ENCODE measurements around the gene KRTAP17-1. TPM values are rescaled to one million over a fixed set of nuclear protein-coding genes. Genes with fewer than 3 reads are reported as not detected.

Gene KRTAP17-1
- total and polyA plus RNA-seq, 7 donors, result not detected

DNA sequence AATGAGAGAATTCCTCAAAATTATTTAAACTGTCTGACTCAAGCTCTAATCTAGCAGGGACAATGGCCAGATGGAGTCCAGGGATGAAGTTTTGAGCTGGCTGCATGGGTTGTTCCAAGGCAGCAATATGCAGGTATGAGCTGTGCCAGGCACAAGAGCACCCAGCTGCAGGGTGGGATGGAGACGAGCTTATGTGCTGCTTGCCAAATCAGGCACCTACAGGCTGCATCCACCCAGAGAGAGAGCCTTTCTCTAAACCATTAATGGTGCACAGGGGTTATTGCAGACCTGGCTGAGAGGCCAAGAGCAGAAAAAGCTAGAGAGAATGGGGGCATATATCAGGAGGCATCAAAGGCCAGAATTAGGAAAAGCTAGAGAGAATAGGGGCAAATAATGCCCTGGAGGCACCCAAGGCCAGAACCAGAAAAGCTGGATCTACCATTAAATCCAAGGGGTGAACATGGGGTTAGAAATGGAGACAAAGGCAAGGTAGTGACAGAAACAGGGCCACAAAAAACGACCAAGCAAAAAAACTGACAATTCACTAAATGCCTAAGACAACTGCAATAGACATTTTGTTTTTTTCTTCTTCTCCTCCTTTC, 24.2 kb upstream of the KRTAP17-1 start:
- no peaks in the 10 kb centered on the region for H3K27me3 ChIP-seq
- H3K36me3 ChIP-seq, result no peaks in the 10 kb centered on the region
- intact Hi-C loops (cut with DNase I), result no loop called here
- no peaks in the 10 kb centered on the region for H3K9me3 ChIP-seq
- no peak overlapping the region for H3K27ac ChIP-seq
- H3K4me3 ChIP-seq, result no peak overlapping the region
- no peak for DNase-seq
- WGBS, 2 donors, result 63 to 64% methylated on average over 2 of the region's 2 CpGs
- TF ChIP-seq POLR2A (IDR thresholded peaks at IDR 0.05) (no peak), POLR2AphosphoS5 (IDR thresholded peaks at IDR 0.05) (no peak), EP300 (IDR thresholded peaks at IDR 0.05) (no peak)
- TF ChIP-seq, protein P1, sequence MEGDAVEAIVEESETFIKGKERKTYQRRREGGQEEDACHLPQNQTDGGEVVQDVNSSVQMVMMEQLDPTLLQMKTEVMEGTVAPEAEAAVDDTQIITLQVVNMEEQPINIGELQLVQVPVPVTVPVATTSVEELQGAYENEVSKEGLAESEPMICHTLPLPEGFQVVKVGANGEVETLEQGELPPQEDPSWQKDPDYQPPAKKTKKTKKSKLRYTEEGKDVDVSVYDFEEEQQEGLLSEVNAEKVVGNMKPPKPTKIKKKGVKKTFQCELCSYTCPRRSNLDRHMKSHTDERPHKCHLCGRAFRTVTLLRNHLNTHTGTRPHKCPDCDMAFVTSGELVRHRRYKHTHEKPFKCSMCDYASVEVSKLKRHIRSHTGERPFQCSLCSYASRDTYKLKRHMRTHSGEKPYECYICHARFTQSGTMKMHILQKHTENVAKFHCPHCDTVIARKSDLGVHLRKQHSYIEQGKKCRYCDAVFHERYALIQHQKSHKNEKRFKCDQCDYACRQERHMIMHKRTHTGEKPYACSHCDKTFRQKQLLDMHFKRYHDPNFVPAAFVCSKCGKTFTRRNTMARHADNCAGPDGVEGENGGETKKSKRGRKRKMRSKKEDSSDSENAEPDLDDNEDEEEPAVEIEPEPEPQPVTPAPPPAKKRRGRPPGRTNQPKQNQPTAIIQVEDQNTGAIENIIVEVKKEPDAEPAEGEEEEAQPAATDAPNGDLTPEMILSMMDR (IDR thresholded peaks at IDR 0.05), result no peak
- no peaks in the 10 kb centered on the region for H3K4me1 ChIP-seq

DNA sequence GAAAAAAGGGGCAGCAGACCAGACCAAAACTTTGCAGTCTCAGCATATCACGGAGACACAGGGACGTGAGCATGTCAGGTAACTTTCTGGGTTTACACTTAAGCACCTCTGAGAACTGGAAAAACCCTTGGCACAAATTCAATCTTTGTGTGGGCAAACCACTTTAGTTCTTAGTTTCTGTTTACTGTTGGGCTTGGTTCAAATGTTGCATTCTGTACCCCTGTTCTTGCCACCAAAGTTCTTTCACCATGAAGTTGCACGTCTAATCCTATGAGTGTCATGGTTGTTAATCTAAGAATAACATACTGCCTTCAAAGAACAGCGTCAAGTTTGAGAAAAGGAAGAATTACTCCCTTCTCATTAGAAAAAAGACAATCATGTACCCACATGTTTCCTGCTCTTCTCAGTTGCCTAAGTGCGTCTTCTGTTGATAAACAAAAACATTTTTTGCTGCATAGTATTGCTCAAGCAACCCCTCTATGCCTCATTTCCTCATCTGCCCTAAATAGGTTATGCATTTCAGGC, 23.5 kb upstream of the KRTAP17-1 start:
- no peak overlapping the region for H3K27ac ChIP-seq
- no peaks in the 10 kb centered on the region for H3K9me3 ChIP-seq
- no peak for DNase-seq
- H3K36me3 ChIP-seq, result no peaks in the 10 kb centered on the region
- WGBS, 2 donors, result 43 to 46% methylated on average over 5 of the region's 5 CpGs
- TF ChIP-seq POLR2A (IDR thresholded peaks at IDR 0.05), result no peak
- no peaks in the 10 kb centered on the region for H3K27me3 ChIP-seq
- no peaks in the 10 kb centered on the region for H3K4me1 ChIP-seq
- intact Hi-C loops (cut with DNase I), result no loop called here
- H3K4me3 ChIP-seq, result no peak overlapping the region

DNA sequence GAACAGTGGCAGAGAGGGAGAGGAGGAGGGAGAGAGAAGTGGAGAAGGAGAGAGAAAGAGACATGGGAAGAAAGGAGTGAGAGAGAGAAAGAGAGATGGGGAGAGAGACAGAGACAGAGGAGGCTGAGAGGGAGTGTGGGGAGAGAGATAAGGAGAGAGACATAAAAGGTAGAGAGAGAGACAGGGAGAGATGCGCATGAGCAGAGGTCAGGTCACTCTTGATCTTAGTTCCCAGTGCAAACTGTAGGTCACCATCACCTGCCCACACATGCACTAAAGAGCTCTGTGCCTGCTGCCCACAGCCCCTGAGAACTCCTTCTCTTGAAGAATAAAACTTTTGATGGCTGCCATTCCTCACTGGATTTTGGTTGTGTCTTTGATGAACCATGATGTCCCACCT, 20.2 kb upstream of the KRTAP17-1 start:
- 88 to 98% methylated on average over 1 of the region's 1 CpG for WGBS, 2 donors

DNA sequence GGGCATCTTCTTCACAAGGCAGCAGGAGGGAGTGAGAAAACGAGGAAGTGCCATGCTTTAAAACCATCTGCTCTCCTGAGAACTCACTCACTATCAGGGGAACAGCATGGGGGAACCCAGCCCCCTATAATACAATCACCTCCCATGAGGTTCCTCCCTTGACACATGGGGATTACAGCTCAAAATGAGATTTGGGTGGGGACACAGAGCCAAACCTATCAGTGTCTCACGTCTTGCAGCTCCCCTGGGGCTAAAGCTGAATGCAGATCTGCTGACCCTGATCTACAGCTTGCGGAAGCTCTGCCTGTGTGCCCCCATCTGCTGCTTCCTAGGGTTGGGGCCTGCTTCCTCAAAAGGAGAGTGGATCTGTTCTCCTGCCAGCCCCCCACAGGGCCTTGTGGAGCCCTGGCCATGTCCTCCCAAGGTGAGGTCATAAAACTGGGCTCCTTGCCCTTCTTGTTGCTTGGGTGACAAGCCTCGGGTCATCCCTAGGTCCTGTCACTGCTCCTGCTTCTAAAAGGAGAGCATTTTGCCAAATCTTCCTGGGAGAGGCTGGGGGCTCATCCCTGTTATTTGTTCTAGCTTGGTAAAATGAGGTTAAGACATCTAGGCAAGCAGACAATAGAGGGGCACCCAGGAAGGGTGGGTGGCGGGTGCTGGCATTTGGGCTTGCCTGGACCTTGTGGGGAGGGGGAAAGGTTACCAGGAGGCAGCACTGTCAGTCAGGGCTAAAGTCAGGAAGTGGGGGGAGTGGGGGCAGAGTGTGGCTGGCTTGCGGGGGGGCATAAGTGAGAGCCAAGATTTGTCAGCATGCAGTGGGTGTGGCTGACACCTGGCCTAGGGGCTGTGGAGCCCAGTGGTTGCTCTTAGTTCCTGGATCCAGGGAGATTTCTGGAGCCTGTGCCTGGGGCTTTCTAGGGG, 19.1 kb upstream of the KRTAP17-1 start:
- H3K9me3 ChIP-seq, result no peaks in the 10 kb centered on the region
- H3K4me1 ChIP-seq, result no peaks in the 10 kb centered on the region
- intact Hi-C loops (cut with DNase I), result no loop called here
- 76 to 79% methylated on average over 6 of the region's 6 CpGs for WGBS, 2 donors
- DNase-seq, result no peak
- no peaks in the 10 kb centered on the region for H3K27me3 ChIP-seq
- no peaks in the 10 kb centered on the region for H3K36me3 ChIP-seq
- no peak overlapping the region for H3K4me3 ChIP-seq
- TF ChIP-seq POLR2AphosphoS5 (IDR thresholded peaks at IDR 0.05) (no peak), POLR2A (IDR thresholded peaks at IDR 0.05) (no peak), EP300 (IDR thresholded peaks at IDR 0.05) (no peak)
- TF ChIP-seq, protein P1 (IDR thresholded peaks at IDR 0.05), result no peak
- H3K27ac ChIP-seq, result no peak overlapping the region

More for the DNA sequence above, 20.2 kb upstream of the KRTAP17-1 start:
- Histone ChIP-seq H3K36me3 (no peaks in the 10 kb centered on the region), H3K27me3 (no peaks in the 10 kb centered on the region), H3K27ac (no peak overlapping the region), H3K4me3 (no peak overlapping the region), H3K9me3 (no peaks in the 10 kb centered on the region), H3K4me1 (no peaks in the 10 kb centered on the region)
- intact Hi-C loops (cut with DNase I), result no loop called here
- no peak for TF ChIP-seq POLR2A (IDR thresholded peaks at IDR 0.05)
- no peak for TF ChIP-seq POLR2AphosphoS5 (IDR thresholded peaks at IDR 0.05)
- TF ChIP-seq, protein P1 (IDR thresholded peaks at IDR 0.05), result no peak
- no peak for TF ChIP-seq EP300 (IDR thresholded peaks at IDR 0.05)
- no peak for DNase-seq

DNA sequence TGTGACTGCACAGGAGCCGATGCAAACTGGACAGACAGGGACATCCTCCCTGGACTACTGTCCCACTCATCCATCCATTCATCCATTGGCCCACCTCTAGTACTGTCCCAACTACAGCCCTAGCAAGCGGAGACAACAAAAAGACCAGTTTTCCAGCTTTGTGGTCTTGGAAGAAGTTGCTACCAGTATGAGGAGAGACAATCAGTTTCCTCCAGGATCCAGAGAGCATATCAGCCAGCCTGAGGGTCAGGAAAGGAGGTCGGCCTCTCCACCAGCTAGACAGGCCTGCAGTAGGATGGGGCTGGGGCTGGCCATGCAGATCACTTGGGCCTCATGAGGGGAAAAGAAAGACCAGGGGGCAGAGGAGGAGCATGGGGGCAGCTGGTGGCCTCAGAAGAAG, 18.3 kb upstream of the KRTAP17-1 start:
- H3K27ac ChIP-seq, result no peak overlapping the region
- no peaks in the 10 kb centered on the region for H3K9me3 ChIP-seq
- intact Hi-C loops (cut with DNase I), result no loop called here
- H3K36me3 ChIP-seq, result no peaks in the 10 kb centered on the region
- no peak for TF ChIP-seq POLR2AphosphoS5 (IDR thresholded peaks at IDR 0.05)
- TF ChIP-seq EP300 (IDR thresholded peaks at IDR 0.05), result no peak
- no peak for TF ChIP-seq POLR2A (IDR thresholded peaks at IDR 0.05)
- TF ChIP-seq, protein P1 (IDR thresholded peaks at IDR 0.05), result no peak
- H3K4me1 ChIP-seq, result no peaks in the 10 kb centered on the region
- no peak for DNase-seq
- no peak overlapping the region for H3K4me3 ChIP-seq
- no peaks in the 10 kb centered on the region for H3K27me3 ChIP-seq
- 93 to 96% methylated on average over 3 of the region's 3 CpGs for WGBS, 2 donors
